GM12878 (cell line): ENCODE measurements around the gene SPOP.

Source experiments
- RAD21 ChIP-seq: IDR thresholded peaks from 2 replicates; pipeline ENCODE4 v1.6.1; 2011; ENCODE audit warnings: mild to moderate bottlenecking, low read depth, low read length, moderate library complexity; ENCODE audit not compliant: insufficient read depth
- TF ChIP-seq, protein P1 (sequence below), 3 experiments: IDR thresholded peaks in 2 of 3; conservative IDR thresholded peaks in 1 of 3; 2 replicates each; pipeline ENCODE4 v1.5.1; 2011; ENCODE audit warnings: low read depth in 3 of 3, low read length in 3 of 3, mild to moderate bottlenecking in 3 of 3, control low read depth in 2 of 3, moderate library complexity in 2 of 3, inconsistent platforms in 1 of 3, mixed read lengths in 1 of 3; ENCODE audit not compliant: control insufficient read depth in 2 of 3, insufficient read depth in 1 of 3; ENCODE audit errors: extremely low read depth in 1 of 3
- TF ChIP-seq, protein P2 (sequence below): IDR thresholded peaks from 2 replicates; pipeline ENCODE4 v1.6.1; 2011; ENCODE audit warnings: mild to moderate bottlenecking, low read depth, low read length, moderate library complexity; ENCODE audit not compliant: insufficient replicate concordance
- TF ChIP-seq, protein P3 (sequence below): IDR thresholded peaks from 2 replicates; pipeline ENCODE4 v1.6.1; 2011; ENCODE audit warnings: low read depth, low read length, improper control_type of control experiment, borderline replicate concordance

DNA sequence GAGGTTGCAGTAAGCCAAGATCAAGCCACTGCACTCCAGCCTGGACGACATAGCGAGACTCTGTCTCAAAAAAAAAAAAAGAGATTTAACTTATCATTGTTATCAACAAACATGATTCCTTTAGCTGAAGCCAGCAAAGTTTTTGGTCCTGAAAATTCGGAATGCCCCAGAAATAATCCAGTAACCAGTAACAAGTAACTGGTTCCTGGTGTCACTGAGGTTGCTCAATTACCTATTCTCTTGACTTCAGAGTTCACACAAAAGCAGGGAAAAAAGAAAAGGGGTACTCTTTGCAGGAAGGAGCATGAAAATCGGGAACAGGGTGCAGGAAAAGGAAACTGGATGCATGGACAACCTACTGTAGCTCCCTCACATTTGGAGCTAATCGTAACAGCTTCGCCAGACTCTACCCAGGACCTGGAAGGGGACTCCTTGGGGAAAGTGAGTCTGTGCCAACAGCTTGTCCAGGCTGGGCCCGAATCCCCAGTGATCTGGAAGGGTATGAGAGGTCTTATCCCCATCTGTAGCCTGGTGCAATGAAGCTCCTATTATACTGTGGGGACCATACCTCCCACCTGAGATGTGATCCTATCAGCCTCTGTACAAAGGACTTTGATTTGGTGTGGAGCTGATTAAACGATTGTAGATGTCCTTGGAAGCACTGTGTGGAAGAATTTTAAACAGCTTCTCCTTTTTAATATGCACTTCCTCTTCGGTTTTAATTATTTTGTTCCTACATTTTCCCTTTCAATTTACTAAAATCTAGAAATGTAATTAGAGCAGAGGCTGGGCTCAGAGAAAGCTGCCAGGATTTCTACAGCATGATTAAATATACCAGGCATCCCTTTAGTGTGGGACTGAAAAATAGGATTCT, 3.4 kb upstream of the SPOP start:
- TF ChIP-seq RAD21, result no peak
- TF ChIP-seq, protein P1, sequence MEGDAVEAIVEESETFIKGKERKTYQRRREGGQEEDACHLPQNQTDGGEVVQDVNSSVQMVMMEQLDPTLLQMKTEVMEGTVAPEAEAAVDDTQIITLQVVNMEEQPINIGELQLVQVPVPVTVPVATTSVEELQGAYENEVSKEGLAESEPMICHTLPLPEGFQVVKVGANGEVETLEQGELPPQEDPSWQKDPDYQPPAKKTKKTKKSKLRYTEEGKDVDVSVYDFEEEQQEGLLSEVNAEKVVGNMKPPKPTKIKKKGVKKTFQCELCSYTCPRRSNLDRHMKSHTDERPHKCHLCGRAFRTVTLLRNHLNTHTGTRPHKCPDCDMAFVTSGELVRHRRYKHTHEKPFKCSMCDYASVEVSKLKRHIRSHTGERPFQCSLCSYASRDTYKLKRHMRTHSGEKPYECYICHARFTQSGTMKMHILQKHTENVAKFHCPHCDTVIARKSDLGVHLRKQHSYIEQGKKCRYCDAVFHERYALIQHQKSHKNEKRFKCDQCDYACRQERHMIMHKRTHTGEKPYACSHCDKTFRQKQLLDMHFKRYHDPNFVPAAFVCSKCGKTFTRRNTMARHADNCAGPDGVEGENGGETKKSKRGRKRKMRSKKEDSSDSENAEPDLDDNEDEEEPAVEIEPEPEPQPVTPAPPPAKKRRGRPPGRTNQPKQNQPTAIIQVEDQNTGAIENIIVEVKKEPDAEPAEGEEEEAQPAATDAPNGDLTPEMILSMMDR (IDR thresholded peaks at IDR 0.05 in 2 of 3, conservative IDR thresholded peaks at IDR 0.05 in 1 of 3; ENCODE audit: control insufficient read depth in 2 of 3, extremely low read depth in 1 of 3, insufficient read depth in 1 of 3, low read depth in 3 of 3, low read length in 3 of 3), result no peak
- TF ChIP-seq, protein P2, sequence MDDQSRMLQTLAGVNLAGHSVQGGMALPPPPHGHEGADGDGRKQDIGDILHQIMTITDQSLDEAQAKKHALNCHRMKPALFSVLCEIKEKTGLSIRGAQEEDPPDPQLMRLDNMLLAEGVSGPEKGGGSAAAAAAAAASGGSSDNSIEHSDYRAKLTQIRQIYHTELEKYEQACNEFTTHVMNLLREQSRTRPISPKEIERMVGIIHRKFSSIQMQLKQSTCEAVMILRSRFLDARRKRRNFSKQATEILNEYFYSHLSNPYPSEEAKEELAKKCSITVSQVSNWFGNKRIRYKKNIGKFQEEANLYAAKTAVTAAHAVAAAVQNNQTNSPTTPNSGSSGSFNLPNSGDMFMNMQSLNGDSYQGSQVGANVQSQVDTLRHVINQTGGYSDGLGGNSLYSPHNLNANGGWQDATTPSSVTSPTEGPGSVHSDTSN, result no peak
- TF ChIP-seq, protein P3, sequence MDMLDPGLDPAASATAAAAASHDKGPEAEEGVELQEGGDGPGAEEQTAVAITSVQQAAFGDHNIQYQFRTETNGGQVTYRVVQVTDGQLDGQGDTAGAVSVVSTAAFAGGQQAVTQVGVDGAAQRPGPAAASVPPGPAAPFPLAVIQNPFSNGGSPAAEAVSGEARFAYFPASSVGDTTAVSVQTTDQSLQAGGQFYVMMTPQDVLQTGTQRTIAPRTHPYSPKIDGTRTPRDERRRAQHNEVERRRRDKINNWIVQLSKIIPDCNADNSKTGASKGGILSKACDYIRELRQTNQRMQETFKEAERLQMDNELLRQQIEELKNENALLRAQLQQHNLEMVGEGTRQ, result no peak
